Epithelial cell of prostate (primary cell): ENCODE results near the gene PCYOX1L.

Experiments
- DNase-seq: peaks from one replicate; pipeline ENCODE4 v3.0.0-alpha.2; 2011; ENCODE audit warnings: low read depth, low spot score
- H3K27ac ChIP-seq: fragments of 450-650 bp; 2 replicates; pipeline ENCODE4 v1.5.1; 2017; ENCODE audit warnings: mild to moderate bottlenecking

PCYOX1L gene

GRCh38 chr5:149403923-149404745 is 46.3 kb downstream of the PCYOX1L start:
- no peak overlapping the region for H3K27ac ChIP-seq
- no peak for DNase-seq

GRCh38 chr5:149404746-149405549 is 47.1 kb downstream of the PCYOX1L start:
- no peak overlapping the region for H3K27ac ChIP-seq
- no peak for DNase-seq

GRCh38 chr5:149405550-149406202 is 47.8 kb downstream of the PCYOX1L start:
- DNase-seq = no peak
- H3K27ac ChIP-seq = no peak overlapping the region

DNA sequence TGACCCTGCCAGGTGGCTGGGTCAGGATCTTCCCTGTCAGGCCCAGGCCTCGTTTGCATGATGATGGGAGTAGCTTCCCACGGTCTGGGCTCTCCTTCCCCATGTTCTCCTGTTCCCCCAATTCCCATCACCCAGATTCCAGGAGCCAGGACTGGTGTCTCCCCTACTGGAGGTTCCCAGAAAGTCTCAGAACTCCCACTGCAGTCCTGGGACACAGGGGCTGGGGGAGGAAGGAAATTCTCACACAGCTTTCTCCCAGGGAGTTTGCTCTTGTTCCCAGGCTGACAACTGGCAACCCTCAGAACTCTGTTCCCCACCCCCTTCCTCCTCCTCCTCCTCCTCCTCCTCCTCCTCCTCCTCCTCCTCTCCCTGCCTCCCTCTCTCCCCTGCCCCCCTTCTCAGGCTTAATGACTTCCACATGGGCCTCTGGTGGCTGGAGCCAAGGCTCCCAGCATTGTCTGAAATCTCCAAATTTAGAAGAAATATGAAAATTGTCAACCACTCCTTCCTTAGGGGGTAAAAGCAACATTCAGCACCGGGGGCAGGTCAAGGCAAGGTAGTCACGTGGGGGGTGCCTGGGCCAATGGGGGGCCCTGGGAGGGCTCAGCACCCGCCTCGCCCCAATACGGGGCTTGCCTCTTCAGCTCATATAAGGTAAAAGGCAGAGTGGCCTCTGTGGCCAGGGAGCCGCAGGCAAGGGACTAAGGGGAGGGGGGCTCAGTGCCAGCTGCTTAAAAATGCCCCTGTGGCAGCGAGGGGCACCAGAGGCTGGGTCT is 48.5 kb downstream of the PCYOX1L start:
- DNase-seq = no peak
- H3K27ac ChIP-seq = no peak overlapping the region

- no peak for DNase-seq
- H3K27ac ChIP-seq = no peak overlapping the region
Observed at GRCh38 chr5:149406979-149407306, 49.1 kb downstream of the PCYOX1L start.

GRCh38 chr5:149407323-149408251 is 49.7 kb downstream of the PCYOX1L start:
- H3K27ac ChIP-seq = no peak overlapping the region
- no peak for DNase-seq

DNA sequence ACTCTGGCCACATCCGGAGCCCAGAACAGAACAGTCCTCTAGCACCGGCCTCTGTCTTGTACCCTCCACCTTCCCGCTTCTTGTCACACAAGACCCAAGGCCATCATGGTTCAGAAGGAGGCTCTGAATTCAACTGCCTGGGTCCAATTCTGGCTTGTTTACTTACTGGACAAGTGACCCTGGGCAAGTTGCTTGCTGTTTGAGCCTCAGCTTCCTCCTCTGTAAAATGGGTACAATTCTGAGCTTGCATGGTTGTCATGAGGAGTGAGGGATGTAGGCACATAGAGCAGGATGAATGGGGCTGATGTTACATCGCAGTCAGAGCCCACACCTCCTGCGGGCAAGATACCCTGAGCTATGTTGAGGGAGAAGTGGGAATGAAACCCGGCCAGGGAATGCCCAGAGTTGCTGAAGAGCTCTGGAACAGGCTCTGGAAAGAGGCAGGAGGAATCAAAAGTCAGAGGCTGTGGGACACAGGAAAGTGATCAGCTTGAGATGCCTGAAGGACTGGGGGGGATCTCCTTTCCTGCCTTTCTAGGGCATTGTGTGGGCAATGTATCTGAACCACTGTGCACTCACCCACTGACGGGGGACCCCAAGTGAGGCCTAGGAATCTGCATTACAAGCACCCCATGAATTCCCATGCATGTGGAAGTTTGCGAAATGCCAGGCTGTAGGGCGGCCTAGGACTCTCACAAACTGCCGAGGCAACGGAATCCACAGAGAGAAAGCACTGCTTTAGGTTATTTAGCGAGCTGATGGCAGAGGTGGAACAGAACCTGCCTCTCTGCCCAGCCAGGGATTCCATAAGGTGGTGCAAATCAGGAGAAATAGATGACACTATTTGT is 50.6 kb downstream of the PCYOX1L start:
- no peak for DNase-seq
- no peak overlapping the region for H3K27ac ChIP-seq

DNA sequence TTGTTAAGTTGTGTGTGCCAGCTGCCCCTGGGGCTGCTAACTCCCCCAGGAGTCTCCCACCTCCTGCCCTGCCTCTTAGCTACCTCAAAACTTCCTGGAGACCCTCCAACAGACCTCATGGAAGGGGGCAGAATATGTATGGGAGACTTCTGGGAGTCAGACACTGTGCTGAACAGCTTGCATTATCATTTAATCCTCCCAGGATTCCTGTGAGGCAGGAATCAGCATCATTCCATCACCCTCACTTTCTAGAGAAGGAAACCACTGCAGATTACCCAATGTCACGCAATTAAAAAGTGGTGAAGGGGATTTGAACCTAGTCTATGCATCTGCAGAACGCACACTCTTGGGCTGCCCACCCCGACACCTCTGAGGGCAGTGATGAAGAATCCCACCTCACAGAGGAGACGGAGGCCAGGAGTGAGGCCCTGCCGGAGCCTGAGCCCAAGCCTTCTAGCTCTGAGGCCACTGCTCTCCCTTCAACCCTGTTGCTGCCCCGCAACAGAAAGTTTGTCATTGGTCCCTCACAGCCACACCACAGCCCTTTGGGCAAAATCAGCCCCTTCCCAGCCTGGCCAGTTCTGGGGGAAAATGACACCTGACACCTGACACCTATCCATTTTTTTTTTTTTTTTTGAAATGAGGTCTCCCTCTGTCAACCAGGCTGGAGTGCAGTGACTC is 51.6 kb downstream of the PCYOX1L start:
- H3K27ac ChIP-seq = no peak overlapping the region

GRCh38 chr5:149410071-149410470 is 52.2 kb downstream of the PCYOX1L start:
- no peak overlapping the region for H3K27ac ChIP-seq
- no peak for DNase-seq

More for the DNA sequence above, 51.6 kb downstream of the PCYOX1L start:
- no peak for DNase-seq

GRCh38 chr5:149410721-149411432 is 53.0 kb downstream of the PCYOX1L start:
- no peak overlapping the region for H3K27ac ChIP-seq
- no peak for DNase-seq

DNA sequence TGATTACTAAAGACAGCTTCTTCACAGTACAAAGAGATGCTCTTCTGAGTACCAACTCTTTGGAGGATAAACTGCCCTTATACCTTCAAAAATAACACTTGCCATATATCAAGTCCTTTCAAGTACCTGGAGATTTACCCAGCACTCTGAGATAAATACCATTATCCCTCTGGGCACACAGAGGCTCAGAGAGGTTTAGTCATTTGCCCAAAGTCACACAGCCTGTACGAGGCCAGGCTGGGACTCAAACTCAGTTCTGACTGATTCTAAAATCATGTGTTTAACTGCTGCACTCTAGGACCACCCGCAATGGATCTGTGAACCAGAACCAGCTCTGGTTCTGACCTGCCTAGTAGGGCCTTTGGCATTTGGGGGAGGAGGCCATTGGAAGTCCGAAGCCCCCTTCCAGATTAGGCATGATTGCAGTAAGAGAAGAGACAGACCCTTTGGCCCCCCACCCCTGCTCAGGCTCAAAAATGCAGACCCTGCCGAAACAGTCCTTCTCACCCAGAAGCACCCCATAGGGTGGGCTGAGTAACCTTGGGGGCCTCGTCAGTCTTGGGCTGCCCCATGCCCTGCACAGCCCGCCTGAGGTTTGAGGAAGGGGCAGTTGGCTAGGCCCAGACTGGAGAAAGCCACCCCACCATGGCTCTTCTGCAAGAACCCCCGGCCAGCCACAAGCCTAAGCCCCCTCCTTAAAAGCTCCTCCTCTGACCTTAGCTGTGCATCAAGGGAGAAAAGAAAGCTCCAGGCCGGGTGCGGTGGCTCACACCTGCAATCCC is 54.1 kb downstream of the PCYOX1L start:
- H3K27ac ChIP-seq = no peak overlapping the region
- no peak for DNase-seq

GRCh38 chr5:149412783-149413476 is 55.1 kb downstream of the PCYOX1L start:
- H3K27ac ChIP-seq = no peak overlapping the region
- no peak for DNase-seq

GRCh38 chr5:149413477-149414210 is 55.8 kb downstream of the PCYOX1L start:
- H3K27ac ChIP-seq = no peak overlapping the region
- DNase-seq = no peak

DNA sequence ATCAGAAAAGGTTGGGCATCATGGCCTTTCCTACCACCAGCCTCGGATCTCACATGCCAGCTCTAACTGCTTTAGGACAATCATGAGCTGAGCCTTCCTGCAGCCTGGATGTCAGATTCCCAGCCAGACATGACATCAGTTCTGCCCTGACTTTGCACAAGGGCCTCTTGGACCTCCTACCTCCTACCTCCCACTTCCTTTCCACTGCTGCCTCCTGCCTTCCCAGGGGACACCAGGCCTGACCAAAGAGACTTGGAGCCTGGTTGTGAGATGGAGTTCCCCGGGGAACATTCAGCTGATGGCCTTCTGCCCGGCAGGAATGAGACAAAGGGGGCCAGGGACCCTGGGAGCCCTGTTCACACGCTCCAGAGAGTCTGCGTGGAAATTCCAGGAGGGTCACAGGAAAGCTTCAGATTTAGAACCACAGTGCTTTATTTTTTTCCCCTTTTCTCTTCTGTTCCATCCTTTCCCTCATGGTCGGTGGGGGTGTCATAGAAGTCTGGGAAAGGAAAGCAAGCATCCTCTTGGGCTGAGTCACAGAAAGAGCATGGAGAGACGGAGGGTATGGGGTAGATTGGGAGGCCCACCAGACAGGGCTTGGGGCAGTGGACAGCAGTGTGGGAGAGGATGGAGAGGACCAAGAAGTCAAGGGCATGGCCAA is 56.7 kb downstream of the PCYOX1L start:
- no peak overlapping the region for H3K27ac ChIP-seq
- DNase-seq = no peak
